ENCODE measurements around the gene CCN5. TPM values are rescaled to one million over a fixed set of nuclear protein-coding genes. Genes with fewer than 3 reads are reported as not detected.
"Not testable (repeated sequence)": the region's sequence is repeated elsewhere in the genome, so short reads cannot be mapped to it uniquely, and the experiment has no call there.

The CCN5 gene
- total RNA-seq, 1 experiment from 2014 or later, result 0.26 TPM

- H3F3A ChIP-seq (ENCODE audit: low read length, unreplicated experiment); H3K27me3 ChIP-seq (ENCODE audit: low read length); H2AFZ ChIP-seq (ENCODE audit: low read length); H3K9me3 ChIP-seq (ENCODE audit: low read length); H3K9me2 ChIP-seq (replicated peaks; ENCODE audit: low read length); ATAC-seq; DNase-seq; POLR2A ChIA-PET (ENCODE audit: unreplicated experiment); intact Hi-C loops (cut with micrococcal nuclease); H3K27ac ChIP-seq (ENCODE audit: low read length); H3K4me1 ChIP-seq (ENCODE audit: insufficient read depth, low read length); BruUV-seq (replicated peaks); H3K79me2 ChIP-seq (ENCODE audit: low read length); H3K4me2 ChIP-seq (ENCODE audit: low read length); H3K36me3 ChIP-seq (ENCODE audit: low read depth, low read length); H4K20me1 ChIP-seq (ENCODE audit: low read length); CTCF ChIA-PET; H3K9ac ChIP-seq (ENCODE audit: low read length); H3K4me3 ChIP-seq (ENCODE audit: low read length): not testable (repeated sequence)
These were observed 42.8 kb upstream of the CCN5 start for GRCh38 chr20:44672318-44672902.

DNA sequence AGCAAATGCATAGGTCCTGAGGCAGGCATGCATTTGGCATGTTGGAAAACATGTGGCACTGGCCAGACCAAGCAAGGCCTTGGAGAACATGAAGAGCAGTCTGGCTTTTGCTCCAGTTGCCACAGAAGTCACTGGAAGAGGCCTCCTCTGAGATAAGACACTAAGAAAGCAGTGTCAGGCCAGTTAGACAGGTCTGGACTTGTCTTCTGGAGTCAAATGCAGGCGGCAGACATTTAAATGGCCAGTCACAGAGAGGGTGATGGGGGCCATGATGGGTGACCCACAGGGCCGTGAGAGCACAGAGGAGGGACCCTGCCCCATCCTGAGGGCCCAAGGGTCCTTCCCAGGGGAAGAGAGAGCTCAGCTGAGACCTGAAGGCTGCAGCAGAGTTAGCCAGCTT, 36.9 kb upstream of the CCN5 start:
- H3K9me3 ChIP-seq (ENCODE audit: low read length), result no peaks in the 10 kb centered on the region
- H3K27me3 ChIP-seq (ENCODE audit: low read length), result no peaks in the 10 kb centered on the region
- no TSS peak for BruUV-seq (replicated peaks)
- no peaks in the 10 kb centered on the region for H3K9me2 ChIP-seq (replicated peaks; ENCODE audit: low read length)
- ChIA-PET POLR2A (ENCODE audit: unreplicated experiment) (no interaction called here), CTCF (no interaction called here)
- H3K4me1 ChIP-seq (ENCODE audit: insufficient read depth, low read length), result no peaks in the 10 kb centered on the region
- H3K9ac ChIP-seq (ENCODE audit: low read length), result no peak overlapping the region
- intact Hi-C loops (cut with micrococcal nuclease), result no loop called here
- ATAC-seq (no peak), DNase-seq (no peak)
- H3K36me3 ChIP-seq (ENCODE audit: low read depth, low read length), result no peaks in the 10 kb centered on the region
- H3F3A ChIP-seq (ENCODE audit: low read length, unreplicated experiment), result no peaks in the 10 kb centered on the region
- H3K4me2 ChIP-seq (ENCODE audit: low read length), result no peak overlapping the region
- H2AFZ ChIP-seq (ENCODE audit: low read length), result no peak overlapping the region; the same call in 1 of the 2 replicates
- TF ChIP-seq CTCF (conservative IDR thresholded peaks at IDR 0.05; ENCODE audit: low read depth, low read length) (no peak), EZH2 (IDR thresholded peaks at IDR 0.05; ENCODE audit: low read length, unreplicated experiment) (no peak), EZH2phosphoT487 (IDR thresholded peaks at IDR 0.05; ENCODE audit: borderline replicate concordance, low read length) (no peak)
- no peaks in the 10 kb centered on the region for H4K20me1 ChIP-seq (ENCODE audit: low read length)
- H3K79me2 ChIP-seq (ENCODE audit: low read length), result no peaks in the 10 kb centered on the region
- no peak overlapping the region for H3K27ac ChIP-seq (ENCODE audit: low read length)
- H3K4me3 ChIP-seq (ENCODE audit: low read length), result no peak overlapping the region

DNA sequence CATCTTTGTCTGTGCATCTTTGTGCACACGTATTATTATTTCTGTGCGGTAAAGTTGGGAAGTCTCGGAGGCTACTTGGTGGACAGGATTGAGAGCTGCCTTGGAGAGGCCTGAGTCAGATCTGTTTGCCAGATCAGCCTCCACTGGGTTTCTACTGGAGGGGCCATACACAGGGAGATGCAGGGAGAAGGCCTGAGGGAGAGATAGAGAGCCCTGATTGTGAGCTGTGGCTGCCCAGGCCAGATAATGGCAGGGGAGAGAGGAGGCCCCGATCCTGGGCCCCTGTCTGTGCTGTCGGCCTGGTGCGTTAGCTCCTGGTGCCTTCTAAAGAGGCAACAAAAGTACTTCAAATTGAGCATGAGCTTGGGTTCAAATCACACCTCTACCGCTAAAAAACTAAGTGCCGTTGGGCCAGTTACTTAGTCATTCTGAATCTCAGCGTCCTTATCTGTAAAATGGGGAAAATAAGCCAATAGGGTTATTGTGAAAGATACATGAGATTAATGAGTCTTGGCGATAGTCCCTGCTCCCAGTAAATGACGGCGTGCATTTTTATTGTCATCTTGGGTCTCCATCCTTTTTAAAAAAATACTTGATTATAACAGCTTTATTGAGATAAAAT, 36.1 kb upstream of the CCN5 start:
- ATAC-seq, result no peak
- Histone ChIP-seq H3K4me2 (ENCODE audit: low read length) (no peak overlapping the region), H3K9me2 (replicated peaks; ENCODE audit: low read length) (no peaks in the 10 kb centered on the region), H3K27ac (ENCODE audit: low read length) (no peak overlapping the region), H2AFZ (ENCODE audit: low read length) (no peak overlapping the region), H3F3A (ENCODE audit: low read length, unreplicated experiment) (no peaks in the 10 kb centered on the region), H4K20me1 (ENCODE audit: low read length) (no peaks in the 10 kb centered on the region), H3K4me1 (ENCODE audit: insufficient read depth, low read length) (0 out of 2 replicates have a peak, but pooled peaks cover 4% of the 10 kb centered on the region), H3K9me3 (ENCODE audit: low read length) (no peaks in the 10 kb centered on the region), H3K4me3 (ENCODE audit: low read length) (no peak overlapping the region), H3K79me2 (ENCODE audit: low read length) (no peaks in the 10 kb centered on the region), H3K36me3 (ENCODE audit: low read depth, low read length) (no peaks in the 10 kb centered on the region), H3K27me3 (ENCODE audit: low read length) (no peaks in the 10 kb centered on the region), H3K9ac (ENCODE audit: low read length) (no peak overlapping the region)
- BruUV-seq (replicated peaks), result no TSS peak
- ChIA-PET CTCF (no interaction called here), POLR2A (ENCODE audit: unreplicated experiment) (no interaction called here)
- intact Hi-C loops (cut with micrococcal nuclease), result no loop called here
- DNase-seq, result no peak
- TF ChIP-seq CTCF (conservative IDR thresholded peaks at IDR 0.05; ENCODE audit: low read depth, low read length) (no peak), EZH2 (IDR thresholded peaks at IDR 0.05; ENCODE audit: low read length, unreplicated experiment) (no peak), EZH2phosphoT487 (IDR thresholded peaks at IDR 0.05; ENCODE audit: borderline replicate concordance, low read length) (no peak)
